ENCODE measurements around the gene TBC1D4.

The TBC1D4 gene

GRCh38 chr13:75482070-75482819 lies at the start of gene TBC1D4:
TSS of gene TBC1D4 (minus strand) at chr13:75482169. CDS start at chr13:75481767, 402 bp downstream.
- no peak for DNase-seq

DNA sequence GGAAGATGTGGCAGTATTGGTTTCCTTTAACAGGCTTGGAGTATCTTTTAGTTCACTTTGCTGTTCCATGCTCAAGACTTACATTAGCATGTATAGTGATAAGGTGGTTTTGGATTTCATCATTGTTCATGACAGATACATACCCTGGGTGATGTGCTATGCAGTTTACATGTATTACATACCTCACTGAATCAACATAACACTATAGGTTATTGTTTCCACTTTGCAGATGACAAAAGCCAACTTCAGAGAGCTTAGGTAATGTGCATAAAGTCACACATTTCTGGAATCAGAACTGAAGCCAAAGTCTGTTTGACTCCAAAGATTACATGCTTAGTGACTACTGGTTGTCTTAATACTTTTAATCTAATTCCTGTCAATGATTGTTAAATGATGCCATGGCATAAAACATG lies 48.6 kb upstream of the TBC1D4 start:
- no peak for DNase-seq

DNA sequence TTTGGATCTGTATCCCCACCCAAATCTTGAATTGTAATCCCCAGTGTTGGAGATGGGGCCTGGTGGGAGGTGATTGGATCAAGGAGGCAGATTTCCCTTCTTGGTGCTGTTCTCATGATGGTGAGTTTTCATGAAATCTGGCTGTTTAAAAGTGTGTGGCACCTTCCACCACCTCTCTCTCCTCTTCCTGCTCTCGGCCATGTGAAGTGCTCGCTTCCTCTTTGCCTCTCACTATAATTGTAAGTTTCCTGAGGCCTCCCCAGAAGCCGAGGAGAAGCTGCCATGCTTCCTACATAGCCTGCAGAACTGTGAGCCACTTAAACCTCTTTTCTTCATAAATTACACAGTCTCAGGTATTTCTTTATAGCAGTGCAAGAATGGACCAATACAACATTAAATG lies 40.0 kb upstream of the TBC1D4 start:
- DNase-seq: no peak

GRCh38 chr13:75518439-75519088 lies 36.6 kb upstream of the TBC1D4 start:
- no peak for DNase-seq

- DNase-seq: no peak
Observed at GRCh38 chr13:75514080-75514995, 32.4 kb upstream of the TBC1D4 start.

- no peak for DNase-seq
Observed at GRCh38 chr13:75513271-75513670, 31.3 kb upstream of the TBC1D4 start.

DNA sequence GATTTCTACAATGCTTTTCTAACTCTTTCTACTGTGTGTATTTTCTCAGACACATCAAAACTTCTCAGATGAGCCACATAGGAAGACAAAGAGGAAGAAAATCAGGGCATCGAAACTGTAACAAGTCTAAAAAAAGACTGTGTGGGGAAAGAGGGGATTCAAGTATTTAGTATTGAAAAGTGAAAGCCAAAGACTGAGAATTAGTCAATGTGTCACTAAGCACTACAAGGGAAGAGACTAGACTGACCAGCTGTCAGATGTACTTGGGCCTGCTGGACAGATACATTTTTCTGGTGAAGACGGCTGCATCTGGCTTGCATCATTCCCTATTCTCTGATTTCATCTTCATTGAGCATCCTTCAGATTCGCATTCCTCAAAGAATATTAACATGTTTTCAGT lies 30.3 kb upstream of the TBC1D4 start:
- no peak for DNase-seq

DNA sequence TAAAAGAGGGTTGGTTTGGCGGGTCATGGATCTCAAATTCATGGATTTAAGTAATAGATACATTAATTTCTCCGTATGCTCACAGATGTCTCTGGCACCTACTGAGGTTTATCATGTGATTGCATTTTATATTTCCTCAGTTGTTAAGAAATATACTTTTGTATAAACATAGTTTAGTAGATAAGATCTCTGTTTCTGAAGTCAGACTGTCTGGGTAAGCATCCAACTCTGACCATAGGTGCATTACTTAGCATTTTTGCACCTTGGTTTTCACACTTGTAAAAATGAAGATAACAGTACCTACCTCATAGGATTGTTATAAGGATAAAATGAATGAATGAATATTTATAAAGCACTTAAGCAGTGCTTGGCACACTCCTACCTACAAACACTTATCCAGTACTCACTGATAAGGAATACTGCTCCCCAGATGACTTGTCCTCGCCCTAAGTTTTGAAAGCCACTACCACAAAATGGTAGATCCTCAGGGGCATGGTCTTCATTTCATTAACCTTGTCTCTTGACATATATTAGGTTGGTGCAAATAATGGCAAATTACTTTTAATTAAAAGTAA lies 29.2 kb upstream of the TBC1D4 start:
- no peak for DNase-seq

DNA sequence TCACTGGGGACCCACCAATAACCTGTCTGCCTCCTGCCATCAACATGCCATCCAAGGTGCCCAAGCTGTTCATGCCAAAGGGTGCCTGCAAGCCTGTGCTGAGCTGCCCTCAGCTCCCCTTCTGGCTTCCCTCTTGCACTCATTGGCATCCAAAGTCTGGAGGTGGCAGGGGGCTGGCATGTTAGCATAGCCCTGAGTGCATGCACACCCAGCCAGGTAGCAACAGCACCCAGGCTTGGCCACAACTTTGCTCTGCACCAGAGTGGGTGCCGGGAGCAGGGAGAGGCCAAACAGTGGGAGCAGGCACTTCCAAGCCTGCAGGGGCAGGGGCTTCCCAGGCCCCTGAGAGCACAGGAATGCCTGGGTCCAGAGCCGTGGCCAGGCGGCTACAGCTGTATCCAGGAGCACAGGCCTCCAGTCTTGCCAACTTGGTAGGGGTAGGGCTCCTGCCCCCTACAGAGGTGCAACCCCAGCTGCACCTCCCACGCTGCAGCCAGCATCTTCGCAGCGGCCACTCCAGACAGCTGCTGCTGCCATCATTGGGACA lies 26.1 kb upstream of the TBC1D4 start:
- DNase-seq: no peak

DNA sequence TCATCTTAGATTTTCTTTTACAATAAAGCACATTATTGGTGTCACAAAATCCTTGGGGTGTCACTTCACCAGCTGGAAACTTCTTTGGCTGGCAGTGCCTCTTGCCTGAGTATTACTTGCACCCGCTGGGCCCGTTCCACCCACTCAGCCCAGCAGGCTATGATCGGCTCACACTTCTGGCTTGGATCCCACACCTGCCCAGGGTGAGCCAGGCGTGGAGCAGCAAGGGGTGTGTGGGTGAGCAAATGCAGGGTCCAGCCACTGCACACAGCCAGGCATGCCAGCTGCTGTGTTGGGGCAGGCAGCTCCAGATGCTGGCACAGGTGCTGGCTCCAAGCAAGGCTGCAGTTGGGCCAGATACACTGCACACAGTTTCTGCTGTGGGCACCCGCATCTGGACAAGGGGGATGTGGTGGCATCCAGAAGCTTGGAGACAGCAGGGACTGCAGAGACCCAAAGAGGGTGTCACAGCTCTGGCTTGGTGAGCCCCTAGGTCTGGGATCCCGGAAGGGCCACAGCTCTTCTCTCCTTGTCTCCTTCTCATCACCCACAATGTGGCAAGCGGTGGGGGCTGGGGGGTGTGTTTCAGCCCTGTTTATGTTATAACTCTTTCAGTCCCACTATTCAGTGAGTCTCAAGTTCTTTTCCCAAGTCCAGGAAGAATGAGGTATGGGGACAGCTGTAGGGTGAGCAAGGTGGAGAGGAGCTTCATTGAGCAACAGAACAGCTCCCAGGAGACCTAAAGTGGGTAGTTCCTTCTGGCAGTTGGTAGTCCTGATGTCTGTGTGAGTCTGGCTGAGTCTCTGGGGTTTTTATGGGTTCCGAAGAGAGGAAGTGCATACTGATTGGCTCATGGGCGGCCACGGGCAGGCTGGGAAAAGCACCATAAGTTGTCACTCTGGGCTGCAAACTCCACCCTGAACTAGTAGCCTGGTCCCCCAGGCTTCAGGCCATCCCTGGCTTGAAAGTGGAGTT lies 25.3 kb upstream of the TBC1D4 start:
- DNase-seq: no peak

- DNase-seq: no peak
Observed at GRCh38 chr13:75506018-75506417, 24.0 kb upstream of the TBC1D4 start.

- DNase-seq: no peak
Observed at GRCh38 chr13:75505327-75505726, 23.4 kb upstream of the TBC1D4 start.

DNA sequence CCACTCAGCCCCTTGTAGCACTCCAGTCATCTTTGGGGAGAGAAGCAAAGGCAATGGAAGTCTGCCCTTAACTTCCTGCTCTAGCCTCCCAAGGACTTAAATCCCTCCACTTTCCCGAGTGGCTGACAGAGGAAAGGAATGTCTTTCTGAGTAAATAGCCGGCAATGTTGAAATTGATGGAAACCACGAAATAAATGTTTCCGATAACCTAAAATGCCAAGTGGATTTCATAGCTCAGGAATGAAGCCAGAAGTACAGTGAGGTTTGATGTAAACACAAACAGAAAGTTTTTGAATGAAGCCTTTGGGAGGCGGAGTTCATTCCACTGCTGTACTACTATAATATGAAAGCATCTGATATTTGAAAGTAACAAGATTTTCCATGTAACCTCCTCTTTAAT lies 14.0 kb upstream of the TBC1D4 start:
- DNase-seq: no peak

DNA sequence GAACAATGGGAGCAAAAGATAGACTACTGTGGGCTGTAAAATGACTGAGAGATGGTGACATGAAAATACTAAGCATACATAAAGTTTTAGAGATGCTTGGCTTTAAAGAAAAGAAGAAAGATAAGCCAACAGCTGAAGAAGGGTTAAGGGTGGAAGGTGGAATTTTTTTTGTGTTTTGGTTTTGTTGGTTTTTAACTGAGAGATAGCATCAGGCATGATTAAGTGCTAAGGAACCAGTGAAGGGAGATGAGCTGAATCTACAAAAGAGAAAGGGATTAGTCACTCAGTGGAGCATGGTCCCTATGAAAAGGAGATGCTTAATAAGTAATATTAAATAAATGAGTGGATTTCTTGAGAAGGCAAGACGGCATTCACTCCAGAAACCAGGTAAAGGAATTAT lies 12.5 kb upstream of the TBC1D4 start:
- DNase-seq: no peak

DNA sequence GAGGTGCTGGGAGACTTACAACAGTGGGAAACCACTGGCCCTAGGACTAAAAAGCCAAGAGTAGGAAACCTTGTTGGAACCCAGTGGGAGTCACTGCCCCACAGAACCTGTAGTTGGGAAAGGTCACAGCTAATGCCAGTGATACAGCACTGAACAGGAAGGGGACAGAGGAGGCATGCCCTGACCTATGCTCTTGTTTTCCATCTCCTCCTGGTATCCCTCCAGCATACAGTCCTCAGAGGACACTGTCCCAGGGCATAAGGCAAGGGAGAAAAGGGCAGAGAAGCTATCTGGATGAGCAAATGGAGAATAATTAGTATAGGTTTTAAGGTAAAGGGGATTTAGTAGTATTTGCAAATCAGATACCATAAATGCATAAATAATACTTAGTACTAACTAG lies 11.2 kb upstream of the TBC1D4 start:
- no peak for DNase-seq

DNA sequence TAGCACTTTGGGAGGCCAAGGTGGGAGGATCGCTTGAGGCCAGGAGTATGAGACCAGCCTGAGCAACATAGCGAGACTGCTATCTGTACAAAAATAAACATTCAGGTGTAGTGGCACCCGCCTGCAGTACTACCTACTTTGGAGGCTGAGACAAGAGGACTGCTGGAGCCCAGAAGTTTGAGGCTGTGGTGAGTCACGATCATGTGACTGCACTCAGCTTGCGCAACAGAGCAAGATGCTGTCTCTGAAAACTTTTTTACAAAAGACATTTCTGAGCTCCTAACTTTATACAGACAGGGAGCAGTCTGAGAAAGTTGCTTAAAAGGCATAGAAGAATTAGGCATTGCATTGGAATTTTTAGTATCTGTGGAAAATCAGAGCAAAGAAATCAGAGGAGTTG lies 10.4 kb upstream of the TBC1D4 start:
- no peak for DNase-seq

- DNase-seq: no peak
Observed at GRCh38 chr13:75491376-75491775, 9.4 kb upstream of the TBC1D4 start.

DNA sequence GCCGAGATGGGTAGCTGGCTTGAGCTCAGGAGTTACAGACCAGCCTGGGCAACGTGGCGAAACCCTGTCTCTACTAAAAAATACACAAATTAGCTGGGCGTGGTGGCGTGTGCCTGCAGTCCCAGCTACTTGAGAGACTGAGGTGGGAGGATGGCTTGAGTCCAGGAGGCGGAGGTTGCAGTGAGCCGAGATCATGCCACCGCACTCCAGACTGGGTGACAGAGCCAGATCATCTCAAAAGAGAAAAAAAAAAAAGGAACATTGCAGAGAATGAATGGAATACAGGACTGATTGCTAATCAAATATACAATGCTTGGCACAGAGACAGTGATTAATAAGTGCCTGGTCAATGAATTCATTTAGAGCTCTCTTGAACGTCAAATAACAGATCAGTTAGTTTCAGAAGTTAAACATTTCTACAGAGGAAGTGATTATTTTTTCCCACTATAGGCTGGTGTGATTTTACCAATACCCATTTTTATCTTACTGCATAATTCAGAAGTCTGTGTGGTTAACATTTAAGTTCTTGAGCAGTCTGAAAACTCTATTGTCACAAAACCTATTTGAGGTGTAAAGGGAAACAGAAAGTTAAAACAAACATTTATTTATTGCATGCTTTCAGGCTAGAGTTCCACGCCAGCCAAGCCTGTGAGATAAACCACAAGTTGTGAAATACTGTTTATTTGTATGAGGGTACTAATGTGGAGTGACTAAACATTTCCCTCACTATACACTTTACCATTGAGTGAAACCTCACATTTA lies 7.7 kb upstream of the TBC1D4 start:
- no peak for DNase-seq

GRCh38 chr13:75486146-75487062 lies 4.4 kb upstream of the TBC1D4 start:
- DNase-seq: no peak

All from NCI-H2081 treated with DMSO at 0.1 percent for 48 hours (cell line).